Loucy (cell line): ENCODE data around the gene VTN.

Experiments used
- CTCF ChIP-seq: fragments of 200-600 bp; sonication (generic); conservative IDR thresholded peaks from 2 replicates; pipeline ENCODE4 v1.5.1; 2014; ENCODE audit warnings: mild to moderate bottlenecking, antibody characterized with exemption, low read length
- EZH2phosphoT487 ChIP-seq: fragments of 200-600 bp; IDR thresholded peaks from 2 replicates; pipeline ENCODE4 v1.6.1; 2018; ENCODE audit warnings: antibody characterized with exemption, mild to moderate bottlenecking, moderate library complexity, borderline replicate concordance

- no peak for TF ChIP-seq CTCF
- TF ChIP-seq EZH2phosphoT487, result no peak
Measured at GRCh38 chr17:28371245-28372202, 1.4 kb upstream of the VTN start, which contains the start of gene SARM1.
